MM.1S (cell line): ENCODE results near the gene MINK1.

Experiments
- DNase-seq: peaks from one replicate; pipeline ENCODE4 v3.0.0-alpha.2; 2015
- H2AFZ ChIP-seq: fragments of 300-600 bp; sonication (generic); 2 replicates; pipeline ENCODE4 v1.6.0; 2016; ENCODE audit warnings: antibody characterized with exemption, low read length
- H3F3A ChIP-seq: fragments of 300-600 bp; sonication (generic); 2 replicates; pipeline ENCODE4 v1.6.1; 2016; ENCODE audit warnings: mild to moderate bottlenecking, antibody characterized with exemption, low read length, moderate library complexity, mixed read lengths; ENCODE audit not compliant: insufficient read depth
- H3K27ac ChIP-seq: fragments of 300-600 bp; sonication (generic); 2 replicates; pipeline ENCODE4 v1.5.1; 2016; ENCODE audit warnings: mild to moderate bottlenecking, low read length
- H3K27me3 ChIP-seq: fragments of 300-600 bp; sonication (generic); replicated peaks from 2 replicates; pipeline ENCODE4 v1.6.0; 2016; ENCODE audit warnings: low read length; ENCODE audit not compliant: insufficient read depth
- H3K36me3 ChIP-seq: fragments of 300-600 bp; sonication (generic); replicated peaks from 2 replicates; pipeline ENCODE4 v1.6.1; 2016; ENCODE audit warnings: mild to moderate bottlenecking, low read length, mixed read lengths; ENCODE audit not compliant: insufficient read depth
- H3K4me1 ChIP-seq: fragments of 300-600 bp; sonication (generic); 2 replicates; pipeline ENCODE4 v1.6.1; 2016; ENCODE audit warnings: low read length, mixed read lengths
- H3K4me2 ChIP-seq: fragments of 300-600 bp; sonication (generic); 2 replicates; pipeline ENCODE4 v1.6.0; 2016; ENCODE audit warnings: low read depth, low read length
- H3K4me3 ChIP-seq: fragments of 300-600 bp; sonication (generic); 2 replicates; pipeline ENCODE4 v1.5.1; 2016; ENCODE audit warnings: low read length, mixed read lengths
- H3K79me2 ChIP-seq: fragments of 300-600 bp; sonication (generic); 2 replicates; pipeline ENCODE4 v1.6.1; 2016; ENCODE audit warnings: mixed run types, low read length, mixed read lengths
- H3K9ac ChIP-seq: fragments of 300-600 bp; sonication (generic); 2 replicates; pipeline ENCODE4 v1.6.1; 2016; ENCODE audit warnings: low read length, mixed read lengths
- H3K9me2 ChIP-seq: fragments of 300-600 bp; sonication (generic); replicated peaks from 2 replicates; pipeline ENCODE4 v1.6.1; 2016; ENCODE audit warnings: mild to moderate bottlenecking, low read length, mixed read lengths; ENCODE audit not compliant: insufficient read depth
- H3K9me3 ChIP-seq: fragments of 300-600 bp; sonication (generic); replicated peaks from 2 replicates; pipeline ENCODE4 v1.6.1; 2016; ENCODE audit warnings: mild to moderate bottlenecking, low read length, mixed read lengths; ENCODE audit not compliant: insufficient read depth
- H4K20me1 ChIP-seq: fragments of 300-600 bp; sonication (generic); 2 replicates; pipeline ENCODE4 v1.6.1; 2016; ENCODE audit warnings: mild to moderate bottlenecking, low read length, moderate library complexity, mixed read lengths; ENCODE audit not compliant: insufficient read depth
- EZH2 ChIP-seq: fragments of 300-600 bp; sonication (generic); optimal IDR thresholded peaks from 2 replicates; pipeline ENCODE3; 2017; ENCODE audit warnings: low read depth, mild to moderate bottlenecking, antibody characterized with exemption, low read length, mixed read lengths
- EZH2phosphoT487 ChIP-seq: fragments of 300-600 bp; sonication (generic); IDR thresholded peaks from 2 replicates; pipeline ENCODE4 v1.6.1; 2018; ENCODE audit warnings: antibody characterized with exemption, low read length
- TF ChIP-seq, protein P1 (sequence below): fragments of 300-600 bp; sonication (generic); IDR thresholded peaks from 2 replicates; pipeline ENCODE4 v1.5.1; 2016; ENCODE audit warnings: antibody characterized with exemption, low read length, mixed read lengths

MINK1 gene

GRCh38 chr17:4839965-4840892 lies 7.1 kb downstream of the MINK1 start:
- no peak overlapping the region for H2AFZ ChIP-seq
- H3K9ac ChIP-seq = no peak overlapping the region
- TF ChIP-seq EZH2phosphoT487 (no peak), EZH2 (no peak)
- no peaks in the 10 kb centered on the region for H3F3A ChIP-seq
- no peaks in the 10 kb centered on the region for H3K27me3 ChIP-seq
- peaks cover 8% of the 10 kb centered on the region; the same call in 1 of the 2 replicates for H3K4me1 ChIP-seq
- H3K4me2 ChIP-seq = no peak overlapping the region
- H4K20me1 ChIP-seq = 0 out of 2 replicates have a peak, but pooled peaks cover 4% of the 10 kb centered on the region
- H3K4me3 ChIP-seq = no peak overlapping the region
- H3K36me3 ChIP-seq = no peaks in the 10 kb centered on the region
- peaks cover 91% of the 10 kb centered on the region for H3K79me2 ChIP-seq
- H3K9me2 ChIP-seq = no peaks in the 10 kb centered on the region
- DNase-seq = no peak
- H3K9me3 ChIP-seq = no peaks in the 10 kb centered on the region
- H3K27ac ChIP-seq = no peak overlapping the region

- Histone ChIP-seq H3K4me1 (peaks cover 1% of the 10 kb centered on the region; the same call in 1 of the 2 replicates), H3K4me2 (no peak overlapping the region), H3F3A (no peaks in the 10 kb centered on the region), H3K36me3 (no peaks in the 10 kb centered on the region), H3K79me2 (peaks cover 89% of the 10 kb centered on the region), H3K9ac (no peak overlapping the region), H2AFZ (no peak overlapping the region), H3K9me3 (no peaks in the 10 kb centered on the region), H3K27ac (no peak overlapping the region), H3K4me3 (no peak overlapping the region), H3K27me3 (no peaks in the 10 kb centered on the region), H4K20me1 (0 out of 2 replicates have a peak, but pooled peaks cover 4% of the 10 kb centered on the region), H3K9me2 (no peaks in the 10 kb centered on the region)
- no peak for DNase-seq
- TF ChIP-seq, protein P1, sequence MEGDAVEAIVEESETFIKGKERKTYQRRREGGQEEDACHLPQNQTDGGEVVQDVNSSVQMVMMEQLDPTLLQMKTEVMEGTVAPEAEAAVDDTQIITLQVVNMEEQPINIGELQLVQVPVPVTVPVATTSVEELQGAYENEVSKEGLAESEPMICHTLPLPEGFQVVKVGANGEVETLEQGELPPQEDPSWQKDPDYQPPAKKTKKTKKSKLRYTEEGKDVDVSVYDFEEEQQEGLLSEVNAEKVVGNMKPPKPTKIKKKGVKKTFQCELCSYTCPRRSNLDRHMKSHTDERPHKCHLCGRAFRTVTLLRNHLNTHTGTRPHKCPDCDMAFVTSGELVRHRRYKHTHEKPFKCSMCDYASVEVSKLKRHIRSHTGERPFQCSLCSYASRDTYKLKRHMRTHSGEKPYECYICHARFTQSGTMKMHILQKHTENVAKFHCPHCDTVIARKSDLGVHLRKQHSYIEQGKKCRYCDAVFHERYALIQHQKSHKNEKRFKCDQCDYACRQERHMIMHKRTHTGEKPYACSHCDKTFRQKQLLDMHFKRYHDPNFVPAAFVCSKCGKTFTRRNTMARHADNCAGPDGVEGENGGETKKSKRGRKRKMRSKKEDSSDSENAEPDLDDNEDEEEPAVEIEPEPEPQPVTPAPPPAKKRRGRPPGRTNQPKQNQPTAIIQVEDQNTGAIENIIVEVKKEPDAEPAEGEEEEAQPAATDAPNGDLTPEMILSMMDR = no peak
- no peak for TF ChIP-seq EZH2
- no peak for TF ChIP-seq EZH2phosphoT487
These were observed 7.7 kb downstream of the MINK1 start for GRCh38 chr17:4840893-4841242.

DNA sequence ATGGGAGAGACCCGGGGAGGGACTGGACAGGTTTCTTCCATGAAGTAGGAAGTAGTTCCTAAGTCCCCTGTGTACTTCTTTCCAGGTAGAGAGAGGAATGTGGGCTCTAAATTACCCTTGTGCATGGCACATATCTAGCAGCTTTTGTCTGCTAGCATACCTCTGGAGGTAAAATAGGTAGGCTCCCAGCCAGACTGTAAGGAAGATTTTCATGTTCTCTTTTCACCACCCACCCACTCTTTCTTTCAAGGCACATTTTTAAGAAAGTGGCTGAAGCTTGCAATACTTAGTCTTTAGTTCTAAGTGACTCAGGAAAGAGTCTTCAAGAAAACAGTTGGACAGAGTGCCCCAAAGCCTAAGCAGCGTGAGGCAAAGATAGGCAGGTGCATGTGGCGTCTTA lies 9.2 kb downstream of the MINK1 start:
- Histone ChIP-seq H3K4me3 (no peak overlapping the region), H3K4me2 (no peak overlapping the region), H3K9ac (no peak overlapping the region), H3K4me1 (no peaks in the 10 kb centered on the region), H3K9me3 (no peaks in the 10 kb centered on the region), H3F3A (no peaks in the 10 kb centered on the region), H4K20me1 (0 out of 2 replicates have a peak, but pooled peaks cover 4% of the 10 kb centered on the region), H3K27ac (no peak overlapping the region), H3K79me2 (peaks cover 89% of the 10 kb centered on the region), H2AFZ (no peak overlapping the region), H3K36me3 (no peaks in the 10 kb centered on the region), H3K9me2 (no peaks in the 10 kb centered on the region), H3K27me3 (no peaks in the 10 kb centered on the region)
- TF ChIP-seq EZH2phosphoT487 (no peak), EZH2 (no peak)
- TF ChIP-seq, protein P1 = no peak
- DNase-seq = no peak
